GM18951 (cell line): Measurements from ENCODE around the gene RMRP.
"Not testable (repeated sequence)": the region's sequence is repeated elsewhere in the genome, so short reads cannot be mapped to it uniquely, and the experiment has no call there.

Source experiments
- POLR2A ChIP-seq: IDR thresholded peaks from 4 replicates; pipeline ENCODE4 v1.6.1; 2011; ENCODE audit warnings: mild to moderate bottlenecking; ENCODE audit not compliant: insufficient read length, insufficient read depth; ENCODE audit errors: extremely low read depth
- in situ Hi-C: fragments of 300-500 bp; cut with MboI; formaldehyde crosslinking; loops from one replicate; pipeline ENCODE4 v1.12.0; 2022; ENCODE audit warnings: low sequenced_read_pairs, mixed read lengths, inconsistent platforms; ENCODE audit not compliant: unreplicated experiment

Gene RMRP

GRCh38 chr9:35636135-35636876 lies 21.5 kb downstream of the RMRP start:
- no peak for TF ChIP-seq POLR2A
- in situ Hi-C loops: no loop called here

GRCh38 chr9:35635730-35636129 lies 22.1 kb downstream of the RMRP start:
- in situ Hi-C loops: no loop called here
- no peak for TF ChIP-seq POLR2A

DNA sequence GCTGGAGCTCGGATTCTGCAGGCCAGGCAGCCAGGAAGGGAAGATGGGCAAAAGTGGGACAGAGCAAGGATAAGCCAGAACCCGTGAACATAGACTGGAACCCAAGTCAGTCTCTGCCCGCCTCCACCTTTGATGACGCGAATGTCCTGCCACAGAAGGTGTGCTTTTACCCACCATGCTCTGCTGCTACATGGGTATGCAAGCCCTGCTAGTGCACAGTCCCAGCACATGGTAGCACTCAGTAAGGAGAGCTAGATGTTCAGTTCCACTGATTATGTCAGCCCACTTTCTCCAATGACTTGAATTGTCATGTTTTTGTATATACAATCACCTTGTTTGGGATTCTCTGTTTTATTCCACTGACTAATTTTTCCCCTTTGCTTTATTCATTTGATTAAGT lies 28.2 kb downstream of the RMRP start:
- in situ Hi-C loops: no loop called here
- no peak for TF ChIP-seq POLR2A

- in situ Hi-C loops: no loop called here
- TF ChIP-seq POLR2A: no peak
Observed at GRCh38 chr9:35628389-35628991, 29.3 kb downstream of the RMRP start.

DNA sequence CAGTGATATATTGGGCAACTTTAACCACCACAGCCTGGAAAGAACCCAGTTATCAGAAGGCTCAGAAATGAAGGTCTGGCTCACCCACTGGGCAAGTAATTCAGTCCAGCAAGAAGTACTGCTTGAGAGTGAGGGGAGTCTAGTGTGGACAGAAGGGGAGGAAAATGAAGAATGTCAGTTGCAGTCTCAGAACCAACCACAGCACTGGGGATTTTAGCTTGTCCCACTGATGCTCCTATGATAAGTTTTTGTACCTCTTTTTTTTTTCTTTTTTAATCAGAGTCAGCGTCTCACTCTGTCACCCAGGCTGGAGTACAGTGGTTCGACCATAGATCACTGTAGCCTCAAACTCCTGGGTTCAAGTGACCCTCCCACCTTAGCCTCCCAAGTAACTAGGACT lies 30.2 kb downstream of the RMRP start:
- in situ Hi-C loops: no loop called here
- no peak for TF ChIP-seq POLR2A

DNA sequence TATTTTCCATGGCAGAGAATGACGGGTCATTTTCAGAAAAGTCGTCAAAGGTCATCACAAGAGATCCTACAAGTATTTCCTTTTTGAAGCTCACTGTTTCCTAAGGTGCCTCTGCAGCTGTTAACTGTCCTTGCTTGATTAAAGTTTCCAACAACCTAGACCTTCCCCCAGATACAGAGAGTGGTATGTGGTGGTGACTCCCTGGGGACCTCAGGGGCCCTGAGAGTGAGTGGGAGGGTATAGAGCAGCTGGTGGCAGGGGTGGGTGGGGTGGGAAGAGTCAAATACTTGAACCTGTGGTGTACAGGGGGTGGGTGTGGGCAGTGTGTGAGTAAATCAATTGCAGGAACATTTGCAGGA lies 38.0 kb downstream of the RMRP start:
- in situ Hi-C loops: no loop called here
- TF ChIP-seq POLR2A: no peak

GRCh38 chr9:35618854-35619799 lies 38.7 kb downstream of the RMRP start:
- TF ChIP-seq POLR2A: peak; percentile 49
- in situ Hi-C loops: no loop called here

DNA sequence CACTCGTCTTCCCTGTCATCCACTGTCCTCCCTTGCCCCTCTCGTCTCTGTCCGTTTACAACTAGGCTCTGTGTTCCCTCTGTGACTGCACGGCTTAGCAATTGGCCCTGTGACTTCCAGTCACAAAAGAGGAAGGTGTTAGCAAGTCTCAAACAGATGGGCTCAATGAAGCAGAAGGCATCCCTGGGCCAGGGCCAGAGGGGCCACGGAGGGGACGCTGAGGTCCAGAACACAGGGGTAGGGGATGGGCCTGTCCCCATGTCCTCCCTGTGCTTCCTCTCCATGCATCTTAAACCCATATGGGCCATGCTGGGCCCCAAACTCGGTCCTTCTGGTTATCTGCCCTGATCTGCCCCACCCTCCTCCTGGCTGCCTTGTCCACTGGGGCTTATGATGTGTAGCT lies 39.5 kb downstream of the RMRP start, which contains the start of gene CD72:
CD72 (minus strand) TSS at position 89 of the 403 bp plus-strand sequence. CDS start 110 bp downstream, outside the sequence.
- in situ Hi-C loops: no loop called here
- peak; percentile 41 for TF ChIP-seq POLR2A

DNA sequence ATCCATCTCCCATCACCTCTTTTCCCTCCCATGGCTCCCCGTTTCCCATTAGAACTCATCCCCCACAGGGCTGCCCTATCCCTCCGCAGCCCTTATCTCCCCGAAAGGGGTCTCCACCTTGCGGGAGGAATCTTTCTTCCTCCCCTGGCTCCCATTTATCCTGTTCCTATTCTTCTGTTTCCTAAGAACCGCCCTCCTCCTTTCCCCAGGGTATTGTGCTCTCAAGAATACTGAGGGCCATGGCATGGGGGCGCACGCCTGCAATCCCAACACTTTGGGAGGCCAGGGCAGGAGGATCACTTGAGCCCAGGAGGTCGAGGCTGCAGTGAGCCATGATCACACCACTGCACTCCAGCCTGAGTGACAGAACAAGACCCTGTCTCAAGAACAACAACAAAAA lies 40.3 kb downstream of the RMRP start:
- in situ Hi-C loops: no loop called here
- TF ChIP-seq POLR2A: no peak

GRCh38 chr9:35616681-35617459 lies 40.9 kb downstream of the RMRP start:
- in situ Hi-C loops: no loop called here
- peak; percentile 71 for TF ChIP-seq POLR2A

DNA sequence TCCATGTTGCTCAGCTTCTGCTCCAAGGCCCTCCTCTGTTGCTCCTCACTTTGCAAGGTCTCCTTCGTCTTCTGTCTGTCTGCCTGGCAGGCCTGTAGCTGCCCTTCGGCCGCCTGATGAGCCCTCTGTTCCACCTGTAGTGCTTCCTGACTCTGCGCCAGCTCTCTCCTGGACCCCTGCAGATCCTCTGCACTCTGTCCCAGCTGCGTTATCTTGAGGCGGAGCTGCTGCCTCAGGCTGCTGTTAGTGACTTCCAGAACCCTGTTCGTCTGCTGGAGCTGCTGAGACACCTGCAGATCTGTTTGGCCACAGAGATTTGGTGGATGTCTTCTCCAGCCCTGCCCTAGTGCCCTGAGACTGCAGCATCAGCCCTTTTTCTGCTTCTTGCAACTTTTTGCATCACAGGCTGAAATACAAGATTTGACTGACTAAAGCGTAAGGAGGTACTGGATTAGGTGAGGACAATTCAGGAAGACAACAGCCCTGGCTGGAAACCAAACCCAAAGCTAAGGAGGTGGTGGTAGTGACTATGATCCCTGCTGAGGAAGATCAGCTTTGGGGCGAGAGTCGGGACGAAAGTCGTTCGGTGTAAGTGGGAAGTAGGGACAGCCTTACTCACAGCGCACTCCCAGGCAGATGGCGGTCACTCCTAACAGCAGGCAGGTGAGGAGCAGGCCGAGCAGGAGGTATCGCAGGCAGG lies 41.7 kb downstream of the RMRP start:
- TF ChIP-seq POLR2A: no peak
- in situ Hi-C loops: no loop called here

GRCh38 chr9:35612843-35613242 lies 45.0 kb downstream of the RMRP start:
- in situ Hi-C loops: no loop called here
- no peak for TF ChIP-seq POLR2A

GRCh38 chr9:35612066-35612465 lies 45.8 kb downstream of the RMRP start:
- in situ Hi-C loops: not testable (repeated sequence)
